LNCAP (cell line): ENCODE measurements around the gene FRMPD4.

ENCODE experiments used
- TF ChIP-seq, protein P1 (sequence below): fragments of 450-650 bp; IDR thresholded peaks from 2 replicates; pipeline ENCODE4 v1.5.1; 2017; ENCODE audit warnings: mild to moderate bottlenecking

The FRMPD4 gene

GRCh38 chrX:12159799-12160198, 21.5 kb downstream of the FRMPD4 start:
- TF ChIP-seq, protein P1, sequence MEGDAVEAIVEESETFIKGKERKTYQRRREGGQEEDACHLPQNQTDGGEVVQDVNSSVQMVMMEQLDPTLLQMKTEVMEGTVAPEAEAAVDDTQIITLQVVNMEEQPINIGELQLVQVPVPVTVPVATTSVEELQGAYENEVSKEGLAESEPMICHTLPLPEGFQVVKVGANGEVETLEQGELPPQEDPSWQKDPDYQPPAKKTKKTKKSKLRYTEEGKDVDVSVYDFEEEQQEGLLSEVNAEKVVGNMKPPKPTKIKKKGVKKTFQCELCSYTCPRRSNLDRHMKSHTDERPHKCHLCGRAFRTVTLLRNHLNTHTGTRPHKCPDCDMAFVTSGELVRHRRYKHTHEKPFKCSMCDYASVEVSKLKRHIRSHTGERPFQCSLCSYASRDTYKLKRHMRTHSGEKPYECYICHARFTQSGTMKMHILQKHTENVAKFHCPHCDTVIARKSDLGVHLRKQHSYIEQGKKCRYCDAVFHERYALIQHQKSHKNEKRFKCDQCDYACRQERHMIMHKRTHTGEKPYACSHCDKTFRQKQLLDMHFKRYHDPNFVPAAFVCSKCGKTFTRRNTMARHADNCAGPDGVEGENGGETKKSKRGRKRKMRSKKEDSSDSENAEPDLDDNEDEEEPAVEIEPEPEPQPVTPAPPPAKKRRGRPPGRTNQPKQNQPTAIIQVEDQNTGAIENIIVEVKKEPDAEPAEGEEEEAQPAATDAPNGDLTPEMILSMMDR = no peak

DNA sequence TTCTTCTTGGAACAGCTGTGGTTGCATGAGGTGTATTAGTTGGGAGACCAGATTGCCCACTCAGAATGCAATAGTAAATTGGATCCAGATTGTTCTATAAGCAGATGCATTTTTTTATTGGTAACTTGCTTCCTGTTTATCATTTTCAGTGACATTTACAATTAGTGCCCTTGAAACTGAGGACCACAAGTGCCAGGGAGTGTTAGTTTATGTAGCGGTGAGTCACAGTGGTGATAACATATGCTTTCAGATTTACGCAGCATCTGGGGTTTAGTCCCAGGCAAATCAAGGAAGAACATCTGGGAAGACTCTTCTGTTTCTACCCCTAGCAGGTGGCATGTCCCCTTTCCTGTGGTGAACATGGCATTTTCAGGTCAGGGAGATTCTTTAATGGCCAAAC, 24.1 kb downstream of the FRMPD4 start:
- TF ChIP-seq, protein P1 = no peak

- TF ChIP-seq, protein P1 = no peak
Measured at GRCh38 chrX:12170755-12171154, 32.5 kb downstream of the FRMPD4 start.

- TF ChIP-seq, protein P1 = no peak
Measured at GRCh38 chrX:12174358-12174757, 36.1 kb downstream of the FRMPD4 start.

DNA sequence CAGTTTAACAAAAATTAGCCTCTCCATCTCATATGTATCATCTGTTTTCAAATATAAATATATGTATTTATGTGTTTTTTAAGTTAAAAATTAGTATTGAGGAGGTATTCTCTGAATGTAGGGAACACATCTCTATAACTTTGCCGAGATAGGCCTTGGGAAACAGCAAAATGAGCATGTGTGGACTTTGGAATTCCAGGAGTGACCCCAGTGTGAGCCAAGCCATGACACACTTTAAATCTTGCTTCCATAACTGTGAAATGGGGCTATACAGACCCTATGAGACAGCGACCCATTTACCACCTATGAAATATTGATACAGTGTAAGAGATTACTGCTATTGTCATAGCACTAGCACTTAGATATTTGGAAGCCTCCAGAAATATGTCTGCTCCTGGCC, 58.8 kb downstream of the FRMPD4 start:
- TF ChIP-seq, protein P1 = no peak

DNA sequence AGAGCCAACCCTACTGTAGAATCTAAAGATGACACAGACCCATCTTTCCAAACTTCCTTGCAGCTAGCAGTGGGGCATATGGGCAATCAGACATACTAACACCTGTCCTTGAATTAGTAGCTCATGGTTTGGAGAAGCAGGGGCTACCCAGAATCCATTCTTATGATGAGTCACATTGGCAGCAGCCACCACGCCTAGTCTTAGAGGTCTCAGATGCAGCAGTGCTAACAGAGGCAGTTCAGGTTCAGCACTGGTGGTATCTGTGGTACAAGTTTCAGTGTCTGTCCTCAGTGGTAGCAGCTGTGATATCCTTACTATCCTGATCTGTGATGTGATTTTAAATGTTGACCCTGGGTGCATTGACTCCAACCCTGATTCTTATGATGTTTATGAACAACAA, 68.1 kb downstream of the FRMPD4 start:
- TF ChIP-seq, protein P1 = no peak

DNA sequence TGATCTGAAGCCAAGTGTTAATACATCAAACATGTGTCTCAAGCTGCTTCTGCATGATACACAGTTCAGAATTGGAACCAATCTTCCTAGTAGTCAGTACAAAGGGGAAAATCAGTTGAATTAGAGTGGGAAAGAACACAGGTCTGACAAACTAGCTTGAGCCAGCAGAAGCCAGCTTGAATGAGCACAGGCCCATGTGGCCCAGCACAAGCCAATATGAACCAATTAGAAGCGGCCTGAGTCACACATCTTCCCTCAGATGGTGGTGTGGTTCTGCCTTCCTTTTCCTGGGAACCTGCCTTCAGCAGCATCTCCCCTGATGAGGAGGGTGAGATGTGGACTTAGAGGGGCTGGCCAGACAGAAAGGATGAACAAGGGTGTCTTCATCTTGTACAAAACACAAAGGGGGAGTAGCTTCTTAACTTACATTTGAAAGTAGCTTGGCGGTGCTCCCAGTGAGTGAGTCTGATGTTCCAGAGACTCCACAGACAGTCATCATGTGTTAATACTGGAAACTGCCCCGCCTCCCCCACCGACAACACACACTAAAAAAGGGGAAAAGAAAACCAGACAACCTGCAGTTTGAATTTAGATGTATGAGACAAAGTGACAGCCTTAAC, 72.0 kb downstream of the FRMPD4 start:
- TF ChIP-seq, protein P1 = no peak

- TF ChIP-seq, protein P1 = no peak
Measured at GRCh38 chrX:12210971-12211370, 72.7 kb downstream of the FRMPD4 start.
